OCI-LY1 (cell line): Measurements from ENCODE around the gene TENM4.

Source experiments
- EZH2 ChIP-seq: fragments of 200-600 bp; sonication (generic), shearing (Covaris generic); IDR thresholded peaks from 2 replicates; pipeline ENCODE4 v1.8.0; 2017; ENCODE audit warnings: borderline replicate concordance, mixed run types, mild to moderate bottlenecking, antibody characterized with exemption, low read length, moderate library complexity, mixed read lengths
- TF ChIP-seq, protein P1 (sequence below): fragments of 200-600 bp; sonication (generic), shearing (Covaris generic); IDR thresholded peaks from 2 replicates; pipeline ENCODE4 v1.5.1; 2017; ENCODE audit warnings: mild to moderate bottlenecking, antibody characterized with exemption, low read length, moderate library complexity, mixed read lengths

GRCh38 chr11:79453617-79454016 lies 12.8 kb upstream of the TENM4 start:
- TF ChIP-seq, protein P1, sequence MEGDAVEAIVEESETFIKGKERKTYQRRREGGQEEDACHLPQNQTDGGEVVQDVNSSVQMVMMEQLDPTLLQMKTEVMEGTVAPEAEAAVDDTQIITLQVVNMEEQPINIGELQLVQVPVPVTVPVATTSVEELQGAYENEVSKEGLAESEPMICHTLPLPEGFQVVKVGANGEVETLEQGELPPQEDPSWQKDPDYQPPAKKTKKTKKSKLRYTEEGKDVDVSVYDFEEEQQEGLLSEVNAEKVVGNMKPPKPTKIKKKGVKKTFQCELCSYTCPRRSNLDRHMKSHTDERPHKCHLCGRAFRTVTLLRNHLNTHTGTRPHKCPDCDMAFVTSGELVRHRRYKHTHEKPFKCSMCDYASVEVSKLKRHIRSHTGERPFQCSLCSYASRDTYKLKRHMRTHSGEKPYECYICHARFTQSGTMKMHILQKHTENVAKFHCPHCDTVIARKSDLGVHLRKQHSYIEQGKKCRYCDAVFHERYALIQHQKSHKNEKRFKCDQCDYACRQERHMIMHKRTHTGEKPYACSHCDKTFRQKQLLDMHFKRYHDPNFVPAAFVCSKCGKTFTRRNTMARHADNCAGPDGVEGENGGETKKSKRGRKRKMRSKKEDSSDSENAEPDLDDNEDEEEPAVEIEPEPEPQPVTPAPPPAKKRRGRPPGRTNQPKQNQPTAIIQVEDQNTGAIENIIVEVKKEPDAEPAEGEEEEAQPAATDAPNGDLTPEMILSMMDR, result no peak
- TF ChIP-seq EZH2, result no peak
